HG02943 (cell line): Measurements from ENCODE around the gene RXRA.

ENCODE experiments used
- ATAC-seq: cut with Tn5 transposase; IDR thresholded peaks from one replicate; pipeline ENCODE4 v1.9.1; 2021; ENCODE audit warnings: mild to moderate bottlenecking, low read depth, moderate library complexity; ENCODE audit not compliant: unreplicated experiment

Gene RXRA

DNA sequence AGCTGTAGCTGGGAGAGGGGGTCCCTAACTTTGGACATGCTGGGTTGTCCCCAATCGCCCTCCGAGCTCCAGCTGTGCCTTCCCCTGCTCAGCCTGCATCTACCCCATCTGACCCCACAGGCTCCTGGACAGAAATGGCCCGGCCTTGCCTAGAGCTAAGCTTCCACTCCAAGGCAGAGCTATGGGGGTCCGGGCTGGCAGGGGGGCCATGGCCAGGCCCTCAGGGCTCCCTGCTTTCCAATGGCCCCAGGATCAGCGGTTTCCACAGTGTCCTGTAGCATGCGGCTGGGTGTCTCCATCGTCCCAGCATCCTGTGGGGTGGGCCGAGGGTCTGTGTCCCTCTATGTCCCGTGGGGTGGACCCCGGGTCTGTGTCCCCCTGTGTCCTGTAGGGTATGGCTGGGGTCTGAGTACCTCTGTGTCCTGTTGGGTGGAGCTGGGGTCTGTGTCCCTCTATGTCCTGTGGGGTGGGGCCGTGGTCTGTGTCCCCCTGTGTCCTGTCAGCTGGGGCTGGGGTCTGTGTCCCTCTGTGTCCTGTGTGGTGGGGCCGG, 130.6 kb downstream of the RXRA start:
- ATAC-seq: no peak

DNA sequence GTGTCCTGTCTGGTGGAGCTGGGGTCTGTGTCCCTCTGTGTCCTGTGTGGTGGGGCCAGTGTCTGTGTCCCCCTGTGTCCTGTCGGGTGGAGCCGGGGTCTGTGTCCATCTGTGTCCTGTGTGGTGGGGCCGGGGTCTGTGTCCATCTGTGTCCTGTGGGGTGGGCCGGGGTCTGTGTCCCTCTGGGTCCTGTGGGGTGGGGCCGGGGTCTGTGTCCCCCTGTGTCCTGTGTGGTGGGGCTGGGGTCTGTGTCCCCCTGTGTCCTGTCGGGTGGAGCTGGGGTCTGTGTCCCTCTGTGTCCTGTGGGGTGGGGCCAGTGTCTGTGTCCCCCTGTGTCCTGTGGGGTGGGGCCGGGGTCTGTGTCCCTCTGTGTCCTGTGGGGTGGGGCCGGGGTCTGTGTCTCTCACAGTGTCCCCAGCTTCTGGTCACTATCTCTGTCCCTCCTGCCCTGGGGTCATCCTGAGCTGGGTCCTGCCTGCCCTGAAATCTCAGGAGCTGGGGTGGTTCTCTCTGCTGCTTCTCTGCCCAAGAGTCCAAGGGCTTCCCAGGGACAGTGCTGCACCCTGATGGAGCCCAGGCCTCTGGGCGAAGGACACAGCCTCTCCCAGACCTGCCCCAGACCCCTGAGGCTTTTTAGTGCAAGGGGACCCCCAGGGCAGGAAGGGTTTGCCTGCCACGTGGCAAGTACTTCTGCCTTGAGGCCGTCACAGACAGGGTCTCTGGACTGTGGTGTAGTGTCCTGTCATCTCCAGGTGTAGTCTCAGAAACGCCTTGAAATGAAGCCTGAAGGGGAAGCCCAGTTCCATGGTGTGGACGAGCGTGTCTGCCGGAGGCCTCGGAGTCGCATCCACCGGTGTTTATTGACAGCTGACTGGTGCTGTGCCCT, 131.3 kb downstream of the RXRA start:
- ATAC-seq: no peak

DNA sequence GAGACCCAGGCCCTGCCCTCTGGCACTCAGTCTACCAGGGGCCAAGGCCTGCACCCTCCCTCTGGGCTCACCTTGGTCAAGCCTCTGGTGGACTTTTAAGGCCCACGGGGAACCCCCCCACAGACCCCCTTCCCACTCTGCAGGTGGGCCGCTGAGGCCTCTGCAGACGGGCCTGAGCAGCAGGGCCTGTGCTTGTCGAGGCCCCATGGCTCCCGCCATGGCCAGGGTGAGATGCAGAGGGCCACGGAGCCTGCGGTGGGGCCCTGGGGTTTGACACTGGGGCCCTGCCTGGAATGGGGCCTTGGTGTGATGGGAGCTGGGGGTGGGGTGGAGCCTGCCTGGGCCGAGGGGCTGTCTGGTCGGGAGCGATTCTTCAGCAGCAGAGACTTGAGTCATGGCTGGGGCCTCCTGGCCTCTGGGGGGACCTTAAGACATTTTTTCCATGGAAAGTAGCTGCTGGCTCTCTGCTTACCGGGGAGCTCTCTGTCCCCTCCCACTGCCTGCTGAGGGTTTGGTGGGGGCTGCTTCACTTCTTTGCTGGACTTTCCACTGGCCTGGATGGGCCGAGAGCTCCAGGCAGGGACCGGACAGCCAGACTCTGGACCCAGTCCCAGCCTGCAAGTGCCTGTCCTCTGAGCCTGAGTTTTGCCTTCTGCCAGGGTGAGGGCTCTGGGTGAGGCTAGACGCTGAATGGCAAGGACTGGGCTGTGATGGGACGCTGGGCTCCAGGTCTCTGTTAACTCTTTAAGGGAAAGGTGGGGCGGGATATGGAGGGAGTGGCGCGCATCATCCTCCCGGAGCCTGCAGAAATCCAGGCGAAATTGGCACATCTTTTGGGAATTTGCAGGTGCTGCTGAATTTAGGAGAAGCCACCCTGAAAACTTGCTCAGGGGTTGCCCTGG, 132.2 kb downstream of the RXRA start:
- no peak for ATAC-seq

DNA sequence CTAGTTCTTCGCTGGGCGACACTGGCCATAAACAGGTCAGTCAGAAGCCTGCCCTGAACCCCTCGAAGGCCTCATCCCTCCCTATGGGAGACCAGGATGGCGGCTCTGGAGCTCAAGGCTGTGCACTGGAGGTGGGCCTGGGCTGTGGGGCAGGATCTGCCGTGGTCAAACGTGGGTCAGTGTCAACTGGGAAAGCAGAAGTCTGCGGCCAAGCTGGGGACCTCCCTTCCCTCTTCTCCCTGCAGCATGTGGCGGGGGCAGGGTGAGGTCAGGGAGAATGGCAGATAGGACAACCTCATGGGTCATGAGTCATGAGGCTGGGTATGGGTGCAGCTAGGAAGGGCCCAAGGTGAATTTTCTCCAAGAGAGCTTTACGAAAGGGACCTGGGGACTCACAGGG, 132.9 kb downstream of the RXRA start:
- ATAC-seq: no peak

DNA sequence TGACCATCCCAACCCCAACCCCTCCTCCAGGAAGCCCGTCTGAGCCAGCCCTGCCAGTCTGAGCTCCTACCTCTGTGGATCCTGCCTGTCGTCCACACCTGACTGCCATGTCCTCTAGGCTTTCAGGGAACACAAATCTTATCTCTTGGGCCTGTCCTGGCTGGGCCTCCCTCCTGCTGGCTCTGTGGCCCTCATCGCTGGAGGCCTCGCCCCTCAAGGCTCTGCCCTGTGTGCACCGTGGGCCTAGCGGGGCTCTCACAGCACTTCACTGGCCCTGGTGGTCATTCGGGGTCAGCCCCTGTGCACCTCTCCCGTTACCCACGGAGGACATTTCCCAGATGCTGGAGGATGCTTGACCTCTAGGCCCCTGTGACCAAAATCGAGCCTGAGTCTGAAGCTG, 133.3 kb downstream of the RXRA start:
- ATAC-seq: no peak

DNA sequence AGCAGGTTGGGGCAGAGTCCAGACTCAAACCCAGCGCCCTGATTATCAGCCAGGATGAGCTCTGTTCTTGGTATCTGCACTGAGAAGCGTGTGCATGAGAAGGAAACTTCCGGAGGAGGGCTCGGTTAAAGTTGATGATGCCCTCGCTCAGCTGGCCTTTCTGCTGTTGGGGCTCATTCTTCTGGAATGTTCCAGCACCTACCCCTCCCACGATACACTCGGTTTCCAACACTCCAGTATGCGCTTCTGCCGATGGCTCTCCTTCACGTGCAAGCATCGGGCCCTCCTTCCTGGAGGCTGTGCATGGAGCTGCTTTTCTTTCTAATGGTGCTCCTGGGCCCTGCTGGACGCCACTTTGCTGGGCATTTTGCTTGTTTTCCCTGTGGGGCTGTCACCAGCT, 134.0 kb downstream of the RXRA start:
- ATAC-seq: no peak

DNA sequence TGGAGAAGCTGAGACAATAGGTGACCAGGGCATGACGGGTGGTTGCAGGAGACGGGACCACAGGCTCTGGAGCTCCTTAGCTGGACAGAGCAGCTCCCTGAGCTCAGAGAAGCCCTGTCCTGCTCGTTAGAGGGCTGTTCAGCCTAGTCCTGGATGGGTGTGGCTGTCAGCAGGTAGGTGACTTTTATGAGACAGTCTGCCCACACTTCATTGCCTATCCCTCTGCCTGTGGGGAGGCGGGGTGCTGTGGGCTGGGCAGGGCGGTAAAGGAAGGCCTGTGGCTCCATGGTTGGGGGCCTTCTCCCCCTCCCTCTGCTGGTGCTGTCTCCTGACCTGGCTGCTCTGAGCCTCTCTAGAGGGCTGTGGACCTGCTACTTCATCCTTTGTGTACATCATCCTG, 134.6 kb downstream of the RXRA start:
- no peak for ATAC-seq

DNA sequence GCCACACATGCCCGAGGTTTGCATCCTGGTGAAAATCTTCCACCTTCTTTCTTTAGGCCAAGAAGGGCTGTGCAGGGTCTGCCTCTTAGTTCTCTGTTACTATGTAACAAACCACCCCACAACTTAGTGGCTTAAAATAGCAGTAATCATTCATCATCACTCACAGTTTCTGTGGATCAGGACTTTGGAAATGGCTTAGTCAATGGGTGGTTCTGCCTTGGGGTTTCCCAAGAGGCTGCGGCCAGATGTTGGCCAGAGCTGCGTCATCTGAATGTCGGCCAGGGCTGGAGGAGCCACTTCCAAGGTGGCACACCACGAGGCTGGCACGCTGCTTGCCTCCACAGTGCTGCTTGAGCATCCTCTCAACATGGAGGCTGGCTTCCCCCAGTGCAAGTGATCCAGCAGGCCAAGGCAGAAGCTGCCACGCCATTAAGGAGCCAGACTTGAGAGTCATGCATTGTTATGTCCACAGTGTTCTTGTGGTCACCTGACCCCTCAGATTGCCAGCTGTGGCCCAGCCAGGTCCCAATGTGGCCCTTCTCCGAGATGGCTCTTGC, 135.2 kb downstream of the RXRA start:
- ATAC-seq: no peak

DNA sequence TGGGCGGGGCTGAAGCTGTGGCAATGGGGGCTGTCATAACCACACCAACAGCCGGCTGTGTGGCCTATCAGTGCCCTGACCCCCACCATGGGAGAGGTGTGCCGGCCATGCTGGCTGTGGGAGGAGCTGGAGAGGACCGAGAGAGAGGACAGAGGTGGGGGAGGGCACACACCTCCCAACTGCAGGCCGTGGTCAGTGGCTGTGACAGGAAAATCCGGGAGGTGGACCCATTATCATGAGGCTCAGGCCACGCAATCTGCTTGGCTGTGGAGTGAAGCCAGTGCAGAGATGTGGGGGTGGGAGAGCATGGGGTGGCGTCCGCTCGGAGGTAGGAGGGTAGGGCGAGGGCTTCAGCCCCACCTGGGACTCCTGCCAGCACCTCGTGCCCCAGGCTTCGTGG, 136.1 kb downstream of the RXRA start:
- no peak for ATAC-seq

DNA sequence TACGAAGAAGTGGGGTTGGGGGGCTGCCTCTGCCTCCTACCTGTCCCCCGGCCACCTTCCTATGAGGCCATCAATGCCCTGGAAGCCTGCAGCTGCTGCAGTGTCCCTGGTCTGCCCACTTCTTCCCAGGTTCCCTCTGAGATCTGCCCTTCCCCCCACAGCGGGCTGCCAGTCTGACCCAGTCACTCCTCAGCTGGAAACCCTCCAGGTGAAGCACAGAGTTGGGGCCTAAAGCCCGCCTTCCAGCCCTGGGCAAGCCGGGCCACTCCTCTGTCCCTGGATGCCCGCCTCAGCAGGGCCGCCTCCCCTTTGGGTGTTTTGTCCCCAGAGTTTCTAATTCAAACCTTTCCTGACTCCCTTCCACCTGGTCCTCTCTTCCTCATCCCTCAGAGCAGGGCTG, 137.0 kb downstream of the RXRA start:
- ATAC-seq: no peak

DNA sequence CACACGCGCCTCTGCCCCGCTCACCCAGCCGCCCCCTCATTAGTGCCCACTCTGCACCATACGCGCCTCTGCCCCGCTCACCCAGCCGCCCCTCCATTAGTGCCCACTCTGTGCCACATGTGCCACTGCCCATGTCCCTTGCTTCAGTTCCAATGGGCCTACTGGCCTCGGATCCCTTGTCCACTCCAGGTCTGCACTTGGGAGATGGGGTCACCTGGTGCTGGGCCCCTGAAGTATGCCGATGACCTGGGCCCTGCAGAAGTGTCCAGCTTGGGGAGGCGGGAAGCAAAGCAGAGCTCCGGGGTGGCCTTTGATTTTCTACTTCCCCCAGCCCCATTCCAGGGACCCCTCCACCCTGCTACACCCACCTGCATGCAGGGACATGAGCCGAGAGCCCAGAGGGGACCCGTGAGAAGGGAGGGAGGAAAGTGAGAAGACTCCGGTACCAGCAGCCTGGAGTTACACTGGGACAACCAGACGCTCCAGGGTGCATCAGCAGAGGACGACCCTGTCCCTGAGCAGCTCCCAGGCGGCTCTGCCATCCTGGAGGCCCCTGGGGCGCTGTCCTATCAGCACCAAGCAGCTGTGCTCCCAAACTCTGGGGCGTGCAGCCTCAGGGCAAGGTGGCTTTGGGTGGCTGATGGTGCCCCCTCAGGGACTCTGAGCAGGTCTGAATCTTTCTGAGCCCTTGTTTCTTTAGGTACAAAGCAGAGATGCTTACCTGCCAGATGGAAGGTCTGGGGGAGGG, 140.8 kb downstream of the RXRA start:
- no peak for ATAC-seq

DNA sequence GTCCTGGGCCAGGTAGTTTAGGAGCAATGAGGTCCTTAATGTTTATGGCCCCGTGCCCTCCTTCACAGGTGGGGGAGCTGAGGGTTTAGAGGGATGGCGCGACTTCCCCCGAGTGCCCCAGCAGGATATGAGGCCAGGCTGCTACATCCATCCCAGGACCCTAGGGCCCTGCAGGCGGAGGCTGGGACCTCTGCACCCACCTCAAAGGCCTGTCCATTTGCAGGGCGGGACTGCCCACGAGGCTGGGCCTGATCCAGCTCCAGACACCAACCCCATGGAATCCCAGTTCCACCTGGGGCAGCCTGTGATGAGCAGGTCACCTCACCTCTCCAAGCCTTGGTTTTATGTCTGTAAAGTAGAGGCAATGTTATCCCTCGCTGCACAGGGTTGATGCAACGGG, 142.1 kb downstream of the RXRA start:
- ATAC-seq: no peak

DNA sequence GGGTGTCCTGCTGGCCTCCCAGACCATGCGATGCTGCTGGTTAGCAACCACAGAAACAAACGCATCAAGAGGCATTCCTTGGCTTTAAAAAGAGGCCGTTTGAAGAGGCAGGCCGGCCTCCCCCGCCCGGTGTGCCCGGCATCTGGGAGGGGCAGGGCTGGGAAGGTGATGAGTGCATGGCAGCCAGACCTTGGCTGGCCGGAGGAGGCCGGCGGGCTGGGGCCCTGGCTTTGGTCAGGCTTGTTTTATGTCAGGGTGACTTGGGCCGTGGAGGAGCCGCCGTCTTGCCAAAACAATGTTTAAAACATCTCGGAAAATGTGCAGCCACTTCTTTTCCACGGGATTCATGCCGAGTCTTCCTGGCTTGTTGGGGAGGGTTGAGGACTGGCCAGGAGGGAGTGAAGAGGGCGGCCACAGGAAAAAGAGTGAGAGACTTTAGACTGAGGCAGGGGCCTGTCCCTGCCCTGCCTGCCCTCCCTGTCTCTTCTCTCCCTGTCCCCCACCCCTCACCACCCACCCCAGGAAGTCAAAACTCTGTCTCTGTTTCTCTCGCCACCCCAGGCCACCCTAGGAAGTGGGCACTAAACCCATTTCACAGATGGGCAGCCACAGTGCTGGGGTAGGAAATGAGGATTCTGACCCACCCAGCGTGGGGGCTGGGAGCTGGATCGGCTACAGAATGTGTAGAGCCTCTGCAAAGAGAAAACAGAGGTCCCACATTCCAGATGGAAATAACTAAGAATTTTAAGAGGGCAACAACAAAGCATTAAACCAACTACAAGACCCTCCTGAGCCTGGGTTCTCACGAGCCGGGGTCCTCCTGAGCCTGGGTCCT, 143.0 kb downstream of the RXRA start:
- no peak for ATAC-seq

DNA sequence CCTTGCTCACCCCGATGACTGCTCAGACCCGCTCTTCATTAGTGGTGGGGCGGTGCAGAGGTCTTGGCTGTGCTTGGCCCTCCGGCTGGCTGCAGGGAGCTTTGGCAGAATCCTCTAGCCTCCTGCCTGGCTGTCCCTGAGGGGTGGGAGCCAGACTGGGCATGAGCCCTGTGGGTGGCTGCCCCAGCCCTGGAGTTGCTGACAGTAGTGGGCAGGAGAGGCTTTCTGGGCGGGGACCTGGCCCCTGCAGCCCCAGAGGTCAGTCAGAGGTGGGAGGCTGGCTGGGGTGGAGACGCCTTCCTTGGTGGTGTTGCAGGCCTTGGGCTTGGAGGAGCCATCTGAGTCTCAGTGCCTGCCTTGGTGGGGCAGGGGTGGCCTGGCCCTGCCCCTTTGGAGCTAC, 146.0 kb downstream of the RXRA start:
- ATAC-seq: no peak

DNA sequence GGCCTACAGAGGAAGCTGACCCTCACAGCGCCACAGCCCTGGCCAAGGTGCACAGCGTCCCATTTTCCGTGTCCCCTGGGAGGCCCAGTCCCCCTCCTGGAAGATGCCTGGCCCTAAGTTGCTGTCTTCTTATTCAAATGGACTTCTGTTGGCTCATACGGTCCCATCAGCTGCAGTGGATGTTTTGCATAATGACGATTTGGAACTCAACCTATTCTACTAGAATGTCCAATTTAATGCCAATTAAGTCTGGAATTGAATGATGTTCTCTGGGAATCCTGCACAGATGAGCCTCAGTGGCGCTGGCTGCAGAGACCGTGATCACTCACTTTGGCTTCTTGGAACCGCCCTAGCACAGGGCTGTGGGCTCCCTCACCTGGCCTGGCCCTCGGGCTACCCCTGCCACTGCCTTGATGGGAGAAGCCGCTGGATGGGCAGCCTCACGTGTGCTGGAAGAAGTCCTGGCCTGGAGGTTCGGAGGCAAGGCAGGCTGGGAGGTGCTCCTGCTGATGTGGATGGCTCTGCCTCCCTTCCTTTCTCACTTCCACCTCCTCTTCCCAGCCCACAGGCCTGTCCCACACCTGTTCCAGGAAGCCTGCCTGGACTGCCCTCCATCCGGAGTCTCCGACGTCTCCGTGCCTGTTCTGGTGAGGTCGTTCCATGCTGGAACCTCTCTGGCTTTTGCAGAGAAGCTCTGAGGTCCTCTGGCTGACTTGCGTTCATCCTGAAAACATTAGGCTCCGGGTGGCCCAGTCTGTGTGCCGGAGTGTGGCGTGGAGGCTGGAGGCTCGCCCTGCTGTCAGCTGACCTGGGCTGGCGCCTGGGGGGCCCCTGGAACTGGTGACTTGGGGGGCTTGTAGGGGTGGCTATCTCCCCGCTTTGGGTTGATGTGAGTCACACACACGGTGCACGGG, 147.1 kb downstream of the RXRA start:
- ATAC-seq: no peak

DNA sequence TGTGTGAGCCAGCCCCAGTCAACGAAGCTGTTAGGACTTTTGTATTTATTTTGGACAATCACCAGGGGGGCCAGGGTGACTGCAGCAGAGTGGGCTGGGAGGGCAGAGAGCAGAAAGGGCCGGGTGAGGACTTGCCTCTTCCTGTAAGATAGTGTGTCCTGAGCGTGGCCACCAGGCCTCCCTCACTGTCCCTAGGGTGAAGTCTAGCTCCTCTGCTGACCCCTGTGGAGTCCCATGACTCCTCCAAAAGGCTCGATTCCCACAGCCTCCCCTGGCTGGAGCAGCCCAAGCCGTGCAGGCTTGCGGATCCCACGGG, 147.8 kb downstream of the RXRA start:
- no peak for ATAC-seq

DNA sequence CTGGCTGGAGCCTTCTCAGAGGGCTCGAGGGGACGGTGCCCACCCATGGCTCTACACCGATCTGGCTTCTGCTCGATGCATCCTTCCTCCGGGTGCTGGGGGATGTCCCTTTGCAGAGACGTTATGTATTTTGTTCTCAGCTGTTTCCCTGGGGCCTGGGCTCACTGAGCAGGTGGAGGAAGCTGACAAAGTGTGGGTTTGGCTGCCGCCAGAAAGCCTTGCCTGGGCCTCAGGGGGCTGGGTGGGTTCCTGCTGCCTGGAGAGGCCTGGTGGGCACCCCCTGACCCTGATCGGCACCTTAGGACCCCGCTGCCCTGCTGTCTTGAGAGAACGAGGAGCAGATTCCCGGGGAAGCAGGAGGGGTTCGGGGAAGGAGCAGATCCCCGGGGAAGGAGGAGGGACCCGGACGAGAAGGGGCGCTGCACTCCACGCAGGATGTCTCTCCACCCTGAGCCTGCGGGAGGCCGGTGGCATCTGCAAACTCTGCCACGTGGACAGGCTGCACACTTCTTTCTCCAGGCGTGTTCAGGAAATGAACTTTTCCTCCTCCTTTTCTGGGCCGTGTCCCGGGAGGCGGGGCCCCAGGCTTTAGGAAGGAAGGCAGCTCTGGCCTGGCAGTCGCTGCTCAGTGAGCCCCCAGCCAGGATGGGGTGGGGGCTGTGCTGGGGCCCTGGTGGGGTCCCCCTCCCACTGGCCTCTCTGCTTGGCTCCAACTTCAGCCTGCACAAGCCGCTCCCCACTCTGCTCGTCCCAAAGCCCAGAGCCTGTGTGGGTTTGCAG, 148.9 kb downstream of the RXRA start:
- no peak for ATAC-seq
